ENCODE results near the gene PA2G4.

DNA sequence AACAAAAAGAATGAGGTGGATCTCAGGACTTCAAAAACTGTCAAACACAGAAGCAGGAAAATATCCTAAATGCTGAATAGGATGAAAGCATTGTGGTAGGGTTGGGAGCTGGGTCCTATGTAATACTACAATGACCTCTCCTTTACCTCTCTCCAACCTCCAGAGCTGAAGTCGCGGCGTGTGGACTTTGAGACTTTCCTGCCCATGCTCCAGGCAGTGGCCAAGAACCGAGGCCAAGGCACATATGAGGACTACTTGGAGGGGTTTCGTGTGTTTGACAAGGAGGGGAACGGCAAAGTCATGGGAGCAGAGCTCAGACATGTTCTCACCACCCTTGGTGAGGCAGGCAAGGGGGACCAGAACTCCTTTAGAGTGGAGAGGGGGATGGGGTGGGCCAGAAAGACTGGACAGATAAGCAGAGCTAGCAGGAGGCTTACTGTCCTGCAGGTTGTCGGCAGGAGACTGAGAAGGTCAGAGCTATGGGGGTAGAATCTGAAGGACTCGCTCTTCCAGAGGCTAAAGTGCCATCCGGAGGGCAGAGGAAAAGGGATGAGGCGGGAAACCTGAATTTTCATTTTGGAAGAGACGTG lies 51.0 kb downstream of the PA2G4 start:
- no peak for TF ChIP-seq GATA3 (IDR thresholded peaks at IDR 0.05; ENCODE audit: low read depth, low read length)
- TF ChIP-seq GATA2 (IDR thresholded peaks at IDR 0.05; ENCODE audit: low read depth, low read length): no peak

All from SH-SY5Y (cell line).